ENCODE measurements around the gene BLMH. TPM values are rescaled to one million over a fixed set of nuclear protein-coding genes. Genes with fewer than 3 reads are reported as not detected.

Gene BLMH
- polyA plus RNA-seq, 1 experiment = 10.7 TPM

- POLR2A ChIA-PET = interaction anchor here (0.7 kb wide), 1 partner anchor 18 kb away, joined by 6 read pairs; no protein-coding TSS in a partner anchor
- CTCF ChIA-PET = interaction anchor here (1.0 to 3.2 kb wide), 3 partner anchors 13 to 27 kb away, joined by 3 to 22 read pairs (median 3); no protein-coding TSS in a partner anchor
- H3K36me3 ChIP-seq (ENCODE audit: control insufficient read depth, insufficient read depth, low read length) = no peaks in the 10 kb centered on the region
Observed at GRCh38 chr17:30326809-30327208, 35.1 kb upstream of the BLMH start.

GRCh38 chr17:30324723-30325122 is 33.0 kb upstream of the BLMH start:
- H3K36me3 ChIP-seq (ENCODE audit: control insufficient read depth, insufficient read depth, low read length) = no peaks in the 10 kb centered on the region
- CTCF ChIA-PET = interaction anchor here (2.4 kb wide), 1 partner anchor 11 kb away, joined by 11 read pairs; no protein-coding TSS in a partner anchor
- no peak overlapping the region for H3K4me3 ChIP-seq (ENCODE audit: low read depth, low read length)
- DNase-seq (ENCODE audit: low read depth) = no peak
- POLR2A ChIA-PET = no interaction called here
- H3K27me3 ChIP-seq (ENCODE audit: control insufficient read depth, insufficient read depth, low read length) = peaks cover 2% of the 10 kb centered on the region
- no peak for TF ChIP-seq CTCF (IDR thresholded peaks at IDR 0.05; ENCODE audit: insufficient read depth, low read depth, low read length)

More at GRCh38 chr17:30326809-30327208, 35.1 kb upstream of the BLMH start:
- no peak for TF ChIP-seq CTCF (IDR thresholded peaks at IDR 0.05; ENCODE audit: insufficient read depth, low read depth, low read length)
- Histone ChIP-seq H3K27me3 (ENCODE audit: control insufficient read depth, insufficient read depth, low read length) (peaks cover 2% of the 10 kb centered on the region), H3K4me3 (ENCODE audit: low read depth, low read length) (no peak overlapping the region)
- no peak for DNase-seq (ENCODE audit: low read depth)

- no peaks in the 10 kb centered on the region for H3K36me3 ChIP-seq (ENCODE audit: control insufficient read depth, insufficient read depth, low read length)
- ChIA-PET POLR2A (no interaction called here), CTCF (interaction anchor here (2.4 to 3.1 kb wide), 2 partner anchors 12 to 16 kb away, joined by 11 to 16 read pairs; no protein-coding TSS in a partner anchor)
- H3K4me3 ChIP-seq (ENCODE audit: low read depth, low read length) = no peak overlapping the region
- H3K27me3 ChIP-seq (ENCODE audit: control insufficient read depth, insufficient read depth, low read length) = peaks cover 2% of the 10 kb centered on the region
- TF ChIP-seq CTCF (IDR thresholded peaks at IDR 0.05; ENCODE audit: insufficient read depth, low read depth, low read length) = no peak
- no peak for DNase-seq (ENCODE audit: low read depth)
Observed at GRCh38 chr17:30323895-30324319, 32.2 kb upstream of the BLMH start.

GRCh38 chr17:30323262-30323894 is 31.6 kb upstream of the BLMH start:
- POLR2A ChIA-PET = no interaction called here
- CTCF ChIA-PET = interaction anchor here (1.0 to 3.1 kb wide), 3 partner anchors 12 to 16 kb away, joined by 3 to 16 read pairs (median 11); no protein-coding TSS in a partner anchor
- H3K36me3 ChIP-seq (ENCODE audit: control insufficient read depth, insufficient read depth, low read length) = no peaks in the 10 kb centered on the region
- peaks cover 2% of the 10 kb centered on the region for H3K27me3 ChIP-seq (ENCODE audit: control insufficient read depth, insufficient read depth, low read length)
- H3K4me3 ChIP-seq (ENCODE audit: low read depth, low read length) = no peak overlapping the region
- DNase-seq (ENCODE audit: low read depth) = no peak
- no peak for TF ChIP-seq CTCF (IDR thresholded peaks at IDR 0.05; ENCODE audit: insufficient read depth, low read depth, low read length)

GRCh38 chr17:30321314-30321713 is 29.6 kb upstream of the BLMH start:
- ChIA-PET CTCF (interaction anchor here (1.6 to 3.1 kb wide), 2 partner anchors 14 to 18 kb away, joined by 6 to 16 read pairs; no protein-coding TSS in a partner anchor), POLR2A (interaction anchor here (0.5 kb wide), 1 partner anchor 222 kb away, joined by 3 read pairs; no protein-coding TSS in a partner anchor)
- Histone ChIP-seq H3K27me3 (ENCODE audit: control insufficient read depth, insufficient read depth, low read length) (peaks cover 2% of the 10 kb centered on the region), H3K4me3 (ENCODE audit: low read depth, low read length) (no peak overlapping the region), H3K36me3 (ENCODE audit: control insufficient read depth, insufficient read depth, low read length) (no peaks in the 10 kb centered on the region)
- no peak for DNase-seq (ENCODE audit: low read depth)
- TF ChIP-seq CTCF (IDR thresholded peaks at IDR 0.05; ENCODE audit: insufficient read depth, low read depth, low read length) = no peak
